ENCODE measurements around the gene CCDC40.

- no peak for TF ChIP-seq ZNF383 (CRISPR knock-in tag; IDR thresholded peaks at IDR 0.05; ENCODE audit: borderline replicate concordance)
- no peak for TF ChIP-seq EZH2 (conservative IDR thresholded peaks at IDR 0.05; ENCODE audit: low read depth, low read length)
- no peak for TF ChIP-seq ZNF24 (IDR thresholded peaks at IDR 0.05)
Measured at GRCh38 chr17:80071116-80071841, 34.8 kb downstream of the CCDC40 start.
